WERI-Rb-1 (cell line): Measurements from ENCODE around the gene PTPRG.
A peak's percentile ranks its signal among the peaks of the same experiment; 100 is the strongest.

Experiments used
- DNase-seq: peaks from one replicate; pipeline ENCODE4 v3.0.0-alpha.2; 2020
- H3K27ac ChIP-seq: fragments of 250-450 bp; sonication (Bioruptor Pico); 2 replicates; pipeline ENCODE4 v1.5.1; 2020; ENCODE audit warnings: mild to moderate bottlenecking, moderate library complexity
- H3K27me3 ChIP-seq: fragments of 250-450 bp; sonication (Bioruptor Pico); 2 replicates; pipeline ENCODE4 v1.5.1; 2021; ENCODE audit warnings: mild to moderate bottlenecking, low read depth, moderate library complexity; ENCODE audit not compliant: insufficient read depth, severe bottlenecking
- H3K36me3 ChIP-seq: fragments of 250-450 bp; sonication (Bioruptor Pico); 2 replicates; pipeline ENCODE4 v1.5.1; 2020; ENCODE audit warnings: mild to moderate bottlenecking, moderate library complexity
- H3K4me3 ChIP-seq: 2 replicates; pipeline ENCODE4 v1.5.1; 2011; ENCODE audit warnings: low read depth, mild to moderate bottlenecking, control low read depth, low read length
- H3K9me3 ChIP-seq: fragments of 250-450 bp; sonication (Bioruptor Pico); 2 replicates; pipeline ENCODE4 v1.5.1; 2021; ENCODE audit warnings: mild to moderate bottlenecking, moderate library complexity; ENCODE audit not compliant: severe bottlenecking
- CTCF ChIP-seq: IDR thresholded peaks from 2 replicates; pipeline ENCODE4 v1.5.1; 2011; ENCODE audit warnings: low read depth, mild to moderate bottlenecking, control low read depth, inconsistent platforms, low read length

Gene PTPRG

GRCh38 chr3:61915296-61915695 is 353.9 kb downstream of the PTPRG start:
- Histone ChIP-seq H3K4me3 (no peak overlapping the region), H3K9me3 (no peaks in the 10 kb centered on the region), H3K27ac (no peak overlapping the region), H3K36me3 (no peaks in the 10 kb centered on the region), H3K27me3 (no peaks in the 10 kb centered on the region)
- no peak for DNase-seq
- TF ChIP-seq CTCF: no peak

DNA sequence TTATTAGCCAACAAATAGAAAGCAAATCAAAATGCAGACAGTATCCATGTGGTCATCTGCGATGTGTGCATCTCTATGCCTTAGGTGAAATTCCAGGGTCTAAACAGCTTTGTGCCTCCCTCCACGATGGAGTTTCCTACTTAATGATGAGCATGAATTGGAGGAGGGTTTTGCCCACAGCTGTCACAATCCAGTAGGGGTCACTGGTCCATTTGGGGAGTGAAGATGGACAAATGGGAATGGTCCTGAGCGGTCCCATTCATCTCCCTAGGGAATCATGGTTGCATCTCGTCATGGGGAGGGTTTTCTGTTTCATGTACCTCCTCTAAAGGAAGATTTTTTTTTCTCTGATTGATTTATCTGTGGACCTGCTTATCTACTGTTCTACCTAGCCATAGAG is 358.0 kb downstream of the PTPRG start:
- no peak overlapping the region for H3K27ac ChIP-seq
- H3K9me3 ChIP-seq: no peaks in the 10 kb centered on the region
- 0 out of 2 replicates have a peak, but pooled peaks have one; percentile 18 for TF ChIP-seq CTCF
- H3K36me3 ChIP-seq: no peaks in the 10 kb centered on the region
- DNase-seq: no peak
- H3K4me3 ChIP-seq: no peak overlapping the region
- H3K27me3 ChIP-seq: no peaks in the 10 kb centered on the region

DNA sequence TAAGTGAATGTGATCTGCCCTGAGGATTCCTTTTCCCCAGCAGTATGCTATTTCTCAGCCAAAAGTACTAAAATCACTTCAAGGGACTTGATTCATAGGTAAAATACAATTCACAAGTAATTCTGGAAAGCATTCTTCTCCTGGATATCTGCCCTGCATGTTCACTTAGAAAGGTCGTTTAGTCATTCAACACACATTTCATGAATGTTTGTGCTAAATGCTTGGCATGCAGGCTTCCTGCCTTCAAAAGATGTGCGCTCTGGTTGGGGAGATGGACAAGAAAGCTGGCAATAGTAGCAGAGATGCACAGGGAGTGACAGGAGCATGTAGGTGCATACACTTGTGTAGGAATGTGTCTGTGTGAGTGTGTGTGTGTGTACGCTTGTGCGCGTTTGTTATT is 360.7 kb downstream of the PTPRG start:
- no peak for DNase-seq
- no peak for TF ChIP-seq CTCF
- no peaks in the 10 kb centered on the region for H3K36me3 ChIP-seq
- no peak overlapping the region for H3K4me3 ChIP-seq
- no peaks in the 10 kb centered on the region for H3K9me3 ChIP-seq
- no peak overlapping the region for H3K27ac ChIP-seq
- no peaks in the 10 kb centered on the region for H3K27me3 ChIP-seq

- Histone ChIP-seq H3K27me3 (no peaks in the 10 kb centered on the region), H3K27ac (no peak overlapping the region), H3K4me3 (no peak overlapping the region), H3K9me3 (no peaks in the 10 kb centered on the region), H3K36me3 (no peaks in the 10 kb centered on the region)
- no peak for DNase-seq
- TF ChIP-seq CTCF: no peak
These were observed 362.8 kb downstream of the PTPRG start for GRCh38 chr3:61924090-61924735.

DNA sequence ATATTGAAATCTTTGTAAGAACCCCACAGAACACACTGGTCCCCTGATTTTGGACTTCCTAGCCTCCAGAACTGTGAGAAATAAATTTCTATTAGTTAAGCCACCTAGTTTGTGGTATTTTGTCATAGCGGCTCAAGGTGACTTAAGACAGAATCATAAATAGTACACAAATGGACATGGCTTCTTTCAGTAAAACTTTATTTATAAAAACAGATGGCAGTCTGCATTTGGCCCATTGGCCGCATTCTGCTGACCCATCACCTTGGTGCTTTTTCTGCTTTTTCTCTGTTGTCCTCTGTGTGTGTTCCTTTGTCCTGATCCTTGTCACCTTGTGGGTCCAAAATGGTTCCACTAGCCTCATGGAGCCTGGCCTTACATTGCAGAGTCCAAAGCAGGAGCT is 363.6 kb downstream of the PTPRG start:
- no peak for DNase-seq
- Histone ChIP-seq H3K27ac (no peak overlapping the region), H3K4me3 (no peak overlapping the region), H3K27me3 (no peaks in the 10 kb centered on the region), H3K36me3 (no peaks in the 10 kb centered on the region), H3K9me3 (no peaks in the 10 kb centered on the region)
- no peak for TF ChIP-seq CTCF

DNA sequence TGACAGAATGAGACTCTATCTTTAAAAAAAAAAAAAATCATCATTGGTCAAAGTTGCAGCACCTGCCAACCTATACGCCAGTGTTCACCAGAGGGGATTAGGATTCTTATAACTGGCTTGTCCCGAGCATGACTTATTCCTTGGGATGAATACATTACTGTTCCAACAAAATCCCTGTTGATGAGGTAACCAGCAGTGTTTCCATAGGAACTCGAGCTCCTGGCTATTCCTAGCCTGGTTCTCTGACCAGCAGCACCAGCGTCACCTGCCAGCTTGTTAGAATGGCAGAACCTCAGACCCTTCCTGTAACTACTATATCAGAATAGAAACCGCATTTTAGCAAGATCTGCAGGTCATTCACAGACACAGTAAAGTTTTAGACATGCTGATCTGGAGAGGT is 364.4 kb downstream of the PTPRG start:
- H3K36me3 ChIP-seq: no peaks in the 10 kb centered on the region
- H3K27ac ChIP-seq: no peak overlapping the region
- no peak for DNase-seq
- no peak for TF ChIP-seq CTCF
- no peaks in the 10 kb centered on the region for H3K9me3 ChIP-seq
- H3K4me3 ChIP-seq: no peak overlapping the region
- H3K27me3 ChIP-seq: no peaks in the 10 kb centered on the region
